ENCODE measurements around the gene ALPG.
"Not testable (repeated sequence)": the region's sequence is repeated elsewhere in the genome, so short reads cannot be mapped to it uniquely, and the experiment has no call there.

Gene ALPG

DNA sequence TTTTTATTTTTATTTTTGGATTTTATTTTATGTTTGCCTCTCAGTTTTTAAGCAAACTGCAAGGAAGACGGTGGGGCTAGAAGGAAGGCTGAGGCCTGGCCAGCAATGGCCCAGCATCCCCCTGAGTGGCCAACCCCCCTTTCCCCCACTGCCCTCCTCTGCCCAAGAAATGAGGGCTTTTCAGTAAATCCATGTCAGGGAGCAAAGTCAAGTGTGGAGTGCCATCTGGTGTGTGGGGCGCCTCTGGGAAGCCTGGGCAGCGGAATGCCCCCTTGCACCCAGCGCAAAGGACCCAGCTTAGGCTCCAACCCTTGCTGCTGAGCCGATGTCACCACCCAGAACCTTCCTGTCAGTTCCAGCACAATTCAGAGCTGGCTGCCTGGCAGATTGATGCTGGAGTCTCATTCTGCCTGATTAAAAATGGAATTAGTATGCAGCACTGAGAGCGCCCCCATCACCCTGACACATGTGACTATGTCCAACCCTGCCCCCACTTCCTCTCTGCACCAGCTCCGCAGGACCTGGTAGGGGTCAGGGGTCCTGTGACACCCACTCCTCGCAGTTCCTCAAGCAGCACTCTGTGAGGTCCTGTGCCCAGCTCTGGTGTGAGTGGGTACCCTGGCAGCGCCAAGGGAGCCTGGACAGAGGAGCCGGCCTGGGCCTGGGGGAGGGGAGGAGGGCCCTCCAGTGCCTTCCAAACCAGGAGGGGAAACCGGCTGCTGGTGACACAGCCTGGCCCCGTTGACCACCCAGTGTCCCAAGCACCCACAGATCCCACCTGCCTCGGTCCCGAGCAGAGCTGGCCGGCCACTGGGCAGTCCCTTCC is 37.3 kb upstream of the ALPG start:
- H3K36me3 Mint-ChIP-seq, result no peaks in the 10 kb centered on the region
- no peak for DNase-seq
- peaks cover 13% of the 10 kb centered on the region for H3K4me1 Mint-ChIP-seq
- CTCF ChIA-PET, result interaction anchor here (1.7 kb wide), 1 partner anchor 70 kb away, joined by 4 read pairs; no protein-coding TSS in a partner anchor
- H3K27ac Mint-ChIP-seq, result no peak overlapping the region
- no peak overlapping the region for H3K4me3 Mint-ChIP-seq
- no peaks in the 10 kb centered on the region for H3K9me3 Mint-ChIP-seq
- H3K27me3 Mint-ChIP-seq, result peaks cover 7% of the 10 kb centered on the region

DNA sequence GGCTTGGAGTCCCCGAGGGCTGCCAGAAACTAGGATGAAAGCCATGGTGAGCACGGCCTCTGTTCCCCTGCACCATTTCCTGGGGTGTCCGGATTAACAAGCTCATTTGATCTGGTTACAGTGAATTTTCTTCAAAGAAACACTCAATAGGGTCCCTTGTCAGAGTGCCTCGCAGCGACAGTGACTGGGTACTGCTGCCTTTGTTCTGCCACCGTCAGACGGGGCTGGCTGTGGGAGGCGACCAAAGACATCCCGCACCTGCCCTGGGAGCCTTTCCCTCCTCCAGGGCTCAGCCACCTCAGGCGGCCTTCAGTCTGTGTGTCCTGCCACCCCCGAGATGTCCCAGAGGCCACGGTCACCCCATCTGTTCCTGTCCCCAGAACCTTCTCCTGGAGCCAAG is 36.6 kb upstream of the ALPG start:
- H3K27ac Mint-ChIP-seq, H3K9me3 Mint-ChIP-seq, H3K27me3 Mint-ChIP-seq, H3K36me3 Mint-ChIP-seq, H3K4me1 Mint-ChIP-seq, H3K4me3 Mint-ChIP-seq, DNase-seq: not testable (repeated sequence)
- CTCF ChIA-PET, result interaction anchor here (1.7 kb wide), 1 partner anchor 70 kb away, joined by 4 read pairs; no protein-coding TSS in a partner anchor

DNA sequence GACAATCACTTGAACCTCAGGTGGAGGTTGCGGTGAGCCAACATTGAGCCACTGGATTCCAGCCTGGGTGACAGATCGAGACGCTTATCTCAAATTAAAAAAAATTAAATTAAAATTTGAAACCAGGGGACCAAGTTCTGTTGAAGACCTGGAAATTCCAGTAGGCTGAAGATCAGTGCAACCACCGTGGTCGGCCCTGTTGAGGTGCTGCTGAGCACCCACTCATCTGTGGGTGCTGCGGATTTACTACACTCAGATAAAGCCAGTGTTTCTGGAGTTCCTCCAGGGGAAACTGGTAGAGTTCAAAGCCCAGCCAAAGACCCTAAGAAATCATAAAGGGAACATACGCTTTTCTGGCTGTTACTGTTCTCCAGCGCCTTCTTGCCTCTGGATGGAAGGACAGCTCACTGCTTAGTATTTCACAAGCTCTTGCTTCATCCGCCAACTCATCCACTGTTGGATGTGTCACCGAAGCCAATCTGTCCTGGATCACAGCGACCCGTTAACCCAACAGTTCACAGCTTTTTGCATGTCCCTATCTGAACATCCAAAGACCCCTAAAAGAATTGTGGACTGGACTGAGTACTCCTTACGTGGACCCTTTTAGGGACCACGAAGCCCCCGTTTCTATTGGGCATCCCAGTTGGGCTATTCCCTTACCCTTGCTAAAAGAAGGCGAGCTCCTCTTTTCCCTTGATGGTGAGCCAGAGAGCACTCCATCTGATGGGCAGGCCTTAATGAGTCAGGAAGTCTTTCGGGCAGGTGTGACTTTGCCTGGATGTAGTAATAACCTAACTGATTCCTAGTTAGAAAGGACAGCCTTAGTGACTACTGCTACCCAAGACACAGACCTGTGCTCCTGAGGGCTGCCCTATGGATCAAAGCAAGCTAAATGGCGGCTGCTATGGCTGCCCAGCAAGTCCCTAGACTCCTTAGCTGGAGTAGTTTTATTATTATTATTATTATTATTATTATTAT is 34.1 kb upstream of the ALPG start:
- H3K36me3 Mint-ChIP-seq, result no peaks in the 10 kb centered on the region
- H3K4me3 Mint-ChIP-seq, result no peak overlapping the region
- DNase-seq, result no peak
- H3K9me3 Mint-ChIP-seq, result no peaks in the 10 kb centered on the region
- H3K27me3 Mint-ChIP-seq, result no peaks in the 10 kb centered on the region
- H3K27ac Mint-ChIP-seq, result no peak overlapping the region
- CTCF ChIA-PET, result interaction anchor here (1.3 to 1.5 kb wide), 2 partner anchors 8 to 35 kb away, joined by 3 to 9 read pairs; no protein-coding TSS in a partner anchor
- no peaks in the 10 kb centered on the region for H3K4me1 Mint-ChIP-seq

DNA sequence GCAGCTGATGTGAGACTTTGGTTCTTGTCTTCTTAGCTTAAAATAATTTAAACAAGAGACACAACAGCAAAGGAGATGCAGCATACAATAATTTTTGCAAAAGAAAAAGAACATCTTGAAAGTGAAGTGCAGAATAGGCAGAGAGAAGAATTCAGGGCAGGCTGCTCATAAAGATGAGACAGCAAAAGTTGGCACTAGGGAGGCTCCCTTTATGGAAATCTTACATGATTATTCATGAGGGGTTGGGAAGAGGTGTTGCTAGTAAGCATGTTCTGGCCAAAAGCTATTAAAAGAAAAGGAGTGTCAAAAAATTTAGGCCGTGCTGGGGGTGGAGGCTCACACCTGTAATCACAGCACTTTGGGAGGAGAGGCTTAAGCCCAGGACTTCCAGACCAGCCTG is 32.3 kb upstream of the ALPG start:
- no peak for DNase-seq
- no peak overlapping the region for H3K27ac Mint-ChIP-seq

DNA sequence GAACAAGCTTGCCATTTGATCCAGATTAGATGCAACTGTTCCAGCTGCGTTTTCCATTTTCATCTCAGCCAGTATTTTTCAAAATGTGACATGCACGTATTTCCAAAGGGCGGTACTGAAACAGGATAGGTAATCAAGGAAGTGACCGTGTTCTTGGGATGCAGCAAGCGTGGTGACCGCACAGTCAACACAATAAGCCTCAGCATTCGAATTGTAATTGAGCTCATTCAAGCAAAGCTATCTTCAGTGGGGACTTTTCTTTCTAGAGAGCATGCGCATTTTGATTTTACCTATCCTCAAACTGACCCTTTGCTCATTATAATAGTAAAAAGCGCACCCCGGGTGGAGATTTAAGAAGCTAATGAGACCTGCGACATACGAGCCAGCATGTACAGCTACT is 31.5 kb upstream of the ALPG start:
- no peaks in the 10 kb centered on the region for H3K9me3 Mint-ChIP-seq
- CTCF ChIA-PET, result no interaction called here
- H3K4me3 Mint-ChIP-seq, result no peak overlapping the region
- DNase-seq, result no peak
- H3K36me3 Mint-ChIP-seq, result no peaks in the 10 kb centered on the region
- peaks cover 12% of the 10 kb centered on the region for H3K27me3 Mint-ChIP-seq
- H3K27ac Mint-ChIP-seq, result no peak overlapping the region
- H3K4me1 Mint-ChIP-seq, result no peaks in the 10 kb centered on the region

More for the DNA sequence above, 32.3 kb upstream of the ALPG start:
- CTCF ChIA-PET, result interaction anchor here (1.5 kb wide), 1 partner anchor 10 kb away, joined by 9 read pairs; no protein-coding TSS in a partner anchor
- no peaks in the 10 kb centered on the region for H3K4me1 Mint-ChIP-seq
- H3K9me3 Mint-ChIP-seq, result no peaks in the 10 kb centered on the region
- H3K4me3 Mint-ChIP-seq, result no peak overlapping the region
- peaks cover 4% of the 10 kb centered on the region for H3K27me3 Mint-ChIP-seq
- no peaks in the 10 kb centered on the region for H3K36me3 Mint-ChIP-seq

DNA sequence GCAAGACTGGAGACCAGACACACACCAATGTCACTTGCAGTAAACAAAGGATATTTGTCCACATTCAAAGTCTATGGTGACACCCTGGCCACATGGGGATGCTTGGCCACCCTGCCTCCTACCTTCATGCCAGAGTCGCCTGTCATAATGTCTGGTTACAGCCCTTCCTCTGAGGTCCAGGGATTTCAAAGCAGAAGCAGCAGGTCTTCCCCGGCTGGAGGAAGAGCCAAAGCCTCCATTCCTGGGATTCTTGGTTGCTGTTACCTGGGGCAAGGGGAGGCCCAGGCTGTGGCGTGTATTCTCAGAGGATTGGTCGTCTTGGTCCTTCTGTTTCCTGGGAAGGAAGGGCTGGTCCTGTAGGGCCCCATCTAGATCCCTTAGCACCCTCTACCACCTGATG is 30.4 kb upstream of the ALPG start:
- Mint-ChIP-seq H3K4me3 (no peak overlapping the region), H3K9me3 (no peaks in the 10 kb centered on the region), H3K27ac (no peak overlapping the region), H3K4me1 (no peaks in the 10 kb centered on the region), H3K36me3 (no peaks in the 10 kb centered on the region), H3K27me3 (peaks cover 15% of the 10 kb centered on the region)
- CTCF ChIA-PET, result no interaction called here
- no peak for DNase-seq

DNA sequence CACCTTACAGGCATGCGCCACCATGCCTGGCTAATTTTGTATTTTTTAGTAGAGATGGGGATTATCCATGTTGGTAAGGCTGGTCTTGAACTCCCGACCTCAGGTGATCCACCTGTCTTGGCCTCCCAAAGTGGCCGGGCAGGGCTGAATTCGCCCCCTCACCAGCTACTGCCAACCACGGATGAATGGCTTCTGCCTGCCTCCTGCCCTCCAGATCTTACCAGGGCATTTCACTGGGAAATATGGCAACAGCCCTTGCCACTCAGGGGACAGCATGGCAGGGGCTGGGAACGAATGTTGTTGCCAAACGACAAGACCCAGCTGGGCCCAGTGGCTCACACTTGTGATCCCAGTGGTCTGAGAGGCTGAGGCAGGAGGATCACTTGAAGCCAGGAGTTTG is 29.9 kb upstream of the ALPG start:
- Mint-ChIP-seq H3K27me3 (peaks cover 19% of the 10 kb centered on the region), H3K36me3 (no peaks in the 10 kb centered on the region), H3K4me3 (no peak overlapping the region), H3K9me3 (no peaks in the 10 kb centered on the region), H3K4me1 (no peaks in the 10 kb centered on the region), H3K27ac (no peak overlapping the region)
- CTCF ChIA-PET, result interaction anchor here (0.7 kb wide), 1 partner anchor 691 kb away, joined by 3 read pairs; no protein-coding TSS in a partner anchor
- DNase-seq, result no peak

DNA sequence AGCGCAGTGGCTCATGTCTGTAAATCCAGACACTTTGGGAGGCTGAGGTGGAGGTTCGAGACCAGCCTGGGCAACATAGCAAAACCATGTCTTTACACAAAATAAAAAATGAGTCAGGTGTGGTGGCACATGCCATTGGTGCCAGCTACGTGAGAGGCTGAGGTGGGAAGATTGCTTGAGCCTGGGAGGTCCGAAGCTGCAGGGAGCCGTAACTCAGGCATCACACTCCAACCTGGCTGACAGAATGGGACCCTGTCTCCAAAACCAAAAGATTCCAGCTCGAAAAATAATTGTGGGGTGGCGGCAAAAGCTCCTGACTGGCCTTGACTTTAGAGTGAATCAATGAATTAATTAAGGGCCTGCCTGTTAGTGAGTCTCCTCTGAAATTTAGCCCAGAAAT is 29.3 kb upstream of the ALPG start:
- CTCF ChIA-PET, result interaction anchor here (0.7 kb wide), 1 partner anchor 692 kb away, joined by 3 read pairs; no protein-coding TSS in a partner anchor
- H3K9me3 Mint-ChIP-seq, result no peaks in the 10 kb centered on the region
- no peak overlapping the region for H3K4me3 Mint-ChIP-seq
- no peak for DNase-seq
- no peak overlapping the region for H3K27ac Mint-ChIP-seq
- H3K27me3 Mint-ChIP-seq, result peaks cover 26% of the 10 kb centered on the region
- H3K36me3 Mint-ChIP-seq, result no peaks in the 10 kb centered on the region
- no peaks in the 10 kb centered on the region for H3K4me1 Mint-ChIP-seq

DNA sequence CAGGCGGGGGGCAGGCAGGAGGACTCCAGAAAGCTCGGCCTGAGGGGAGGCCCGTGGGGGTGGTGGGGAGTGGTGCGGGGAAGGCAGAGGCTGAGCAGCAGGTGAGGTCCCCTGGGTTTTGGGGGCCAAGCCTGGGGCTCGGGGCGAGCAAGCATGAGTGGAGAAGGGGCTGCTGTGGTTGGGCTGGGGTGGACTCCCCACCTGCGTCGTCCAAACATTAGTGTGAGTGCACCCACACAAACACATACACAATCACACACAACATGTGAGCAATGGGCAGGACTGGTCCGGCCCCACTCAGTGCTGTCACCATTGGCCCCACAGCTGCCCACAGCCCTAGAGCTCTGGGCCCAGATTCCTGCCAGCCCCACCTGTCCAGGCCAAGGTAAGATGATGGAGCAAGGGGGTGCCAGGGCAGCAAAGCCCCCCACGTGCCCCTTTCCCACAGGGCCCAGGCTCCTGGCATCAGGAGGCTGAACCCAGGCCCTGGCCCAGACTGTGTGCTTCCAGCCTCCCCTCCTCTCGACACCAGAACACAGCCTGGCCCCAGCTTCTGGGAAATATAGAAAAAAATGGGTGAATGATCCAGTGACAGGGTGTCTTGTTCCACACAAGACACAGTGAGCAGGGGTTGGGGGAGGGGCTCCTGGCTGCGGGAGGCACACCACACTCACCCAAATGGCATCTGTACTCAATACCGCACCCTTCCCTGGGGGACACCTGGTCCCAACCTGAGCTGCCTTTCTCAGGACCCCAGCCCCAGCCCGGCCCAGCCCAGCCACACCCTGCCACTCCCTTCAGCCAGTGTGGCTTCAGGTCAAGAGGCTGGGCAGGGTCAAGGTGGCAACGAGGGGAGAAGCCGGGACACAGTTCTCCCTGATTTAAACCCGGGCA is 28.6 kb upstream of the ALPG start:
- H3K4me3 Mint-ChIP-seq, result no peak overlapping the region

DNA sequence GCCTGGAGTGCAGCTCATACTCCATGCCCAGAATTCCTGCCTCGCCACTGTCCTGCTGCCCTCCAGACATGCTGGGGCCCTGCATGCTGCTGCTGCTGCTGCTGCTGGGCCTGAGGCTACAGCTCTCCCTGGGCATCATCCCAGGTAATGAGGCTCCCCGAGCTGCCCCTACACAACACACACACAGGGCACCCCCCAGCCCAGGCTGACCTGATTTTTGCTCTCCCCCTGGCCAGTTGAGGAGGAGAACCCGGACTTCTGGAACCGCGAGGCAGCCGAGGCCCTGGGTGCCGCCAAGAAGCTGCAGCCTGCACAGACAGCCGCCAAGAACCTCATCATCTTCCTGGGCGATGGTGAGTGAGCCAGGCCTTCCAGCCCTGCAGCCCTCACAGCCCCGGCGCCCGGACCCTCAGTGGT is 27.9 kb upstream of the ALPG start, which contains the start of gene ALPP:
TSS of gene ALPP (plus strand) at position 17 of the 417 bp plus-strand sequence. CDS start at position 69, 52 bp downstream.
- H3K4me1 Mint-ChIP-seq, DNase-seq, CTCF ChIA-PET, H3K27ac Mint-ChIP-seq, H3K4me3 Mint-ChIP-seq, H3K36me3 Mint-ChIP-seq, H3K9me3 Mint-ChIP-seq: not testable (repeated sequence)
- H3K27me3 Mint-ChIP-seq, result peaks cover 40% of the 10 kb centered on the region

More for the DNA sequence above, 28.6 kb upstream of the ALPG start:
- Mint-ChIP-seq H3K27me3 (peaks cover 33% of the 10 kb centered on the region), H3K27ac (no peak overlapping the region), H3K4me1 (no peaks in the 10 kb centered on the region), H3K9me3 (no peaks in the 10 kb centered on the region), H3K36me3 (no peaks in the 10 kb centered on the region)
- DNase-seq, result no peak
- CTCF ChIA-PET, result no interaction called here

DNA sequence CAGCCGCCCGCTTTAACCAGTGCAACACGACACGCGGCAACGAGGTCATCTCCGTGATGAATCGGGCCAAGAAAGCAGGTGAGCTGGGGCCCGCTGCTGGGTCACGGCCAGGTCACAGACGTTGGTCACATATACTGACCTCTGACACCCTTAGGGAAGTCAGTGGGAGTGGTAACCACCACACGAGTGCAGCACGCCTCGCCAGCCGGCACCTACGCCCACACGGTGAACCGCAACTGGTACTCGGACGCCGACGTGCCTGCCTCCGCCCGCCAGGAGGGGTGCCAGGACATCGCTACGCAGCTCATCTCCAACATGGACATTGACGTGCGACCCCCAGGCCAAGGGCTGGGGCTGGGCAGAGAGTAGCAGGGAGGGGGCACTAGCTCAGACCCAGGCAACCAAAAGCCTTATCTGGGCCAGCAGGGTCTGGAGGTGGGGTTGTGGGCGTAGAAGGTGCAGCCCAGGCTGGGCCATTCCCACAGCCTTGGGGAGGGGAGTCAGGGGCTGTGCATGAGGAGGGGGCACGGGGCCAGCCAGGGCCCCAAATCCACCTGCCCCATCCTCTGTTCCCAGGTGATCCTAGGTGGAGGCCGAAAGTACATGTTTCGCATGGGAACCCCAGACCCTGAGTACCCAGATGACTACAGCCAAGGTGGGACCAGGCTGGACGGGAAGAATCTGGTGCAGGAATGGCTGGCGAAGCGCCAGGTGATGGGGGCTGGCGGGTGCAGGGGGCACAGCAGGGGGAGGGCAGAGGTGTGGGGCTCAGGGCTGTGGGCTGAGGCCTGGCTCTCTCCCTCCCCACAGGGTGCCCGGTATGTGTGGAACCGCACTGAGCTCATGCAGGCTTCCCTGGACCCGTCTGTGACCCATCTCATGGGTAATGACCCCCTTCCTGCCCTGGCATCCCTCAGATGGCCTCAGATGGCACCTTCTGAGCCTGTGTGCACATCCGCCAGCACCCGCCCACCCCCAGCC is 26.7 kb upstream of the ALPG start:
- CTCF ChIA-PET, H3K4me1 Mint-ChIP-seq, DNase-seq, H3K9me3 Mint-ChIP-seq, H3K36me3 Mint-ChIP-seq, H3K27ac Mint-ChIP-seq, H3K4me3 Mint-ChIP-seq: not testable (repeated sequence)
- peaks cover 51% of the 10 kb centered on the region for H3K27me3 Mint-ChIP-seq

DNA sequence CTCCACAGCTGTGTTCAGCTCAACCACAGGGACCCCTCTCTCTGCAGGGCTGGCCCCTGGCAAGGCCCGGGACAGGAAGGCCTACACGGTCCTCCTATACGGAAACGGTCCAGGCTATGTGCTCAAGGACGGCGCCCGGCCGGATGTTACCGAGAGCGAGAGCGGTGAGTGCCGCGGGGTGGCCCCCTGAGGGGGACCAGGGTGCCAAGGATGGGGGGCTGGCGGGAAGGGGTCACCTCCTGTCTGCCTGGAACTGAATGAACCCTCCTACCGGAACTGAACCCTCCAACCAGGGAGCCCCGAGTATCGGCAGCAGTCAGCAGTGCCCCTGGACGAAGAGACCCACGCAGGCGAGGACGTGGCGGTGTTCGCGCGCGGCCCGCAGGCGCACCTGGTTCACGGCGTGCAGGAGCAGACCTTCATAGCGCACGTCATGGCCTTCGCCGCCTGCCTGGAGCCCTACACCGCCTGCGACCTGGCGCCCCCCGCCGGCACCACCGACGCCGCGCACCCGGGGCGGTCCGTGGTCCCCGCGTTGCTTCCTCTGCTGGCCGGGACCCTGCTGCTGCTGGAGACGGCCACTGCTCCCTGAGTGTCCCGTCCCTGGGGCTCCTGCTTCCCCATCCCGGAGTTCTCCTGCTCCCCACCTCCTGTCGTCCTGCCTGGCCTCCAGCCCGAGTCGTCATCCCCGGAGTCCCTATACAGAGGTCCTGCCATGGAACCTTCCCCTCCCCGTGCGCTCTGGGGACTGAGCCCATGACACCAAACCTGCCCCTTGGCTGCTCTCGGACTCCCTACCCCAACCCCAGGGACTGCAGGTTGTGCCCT is 25.2 kb upstream of the ALPG start:
- H3K9me3 Mint-ChIP-seq, H3K27ac Mint-ChIP-seq, H3K4me1 Mint-ChIP-seq, H3K4me3 Mint-ChIP-seq, H3K36me3 Mint-ChIP-seq: not testable (repeated sequence)
- CTCF ChIA-PET, result interaction anchor here (0.9 kb wide), 1 partner anchor 96 kb away, joined by 3 read pairs; no protein-coding TSS in a partner anchor
- DNase-seq, result peak; percentile 42
- H3K27me3 Mint-ChIP-seq, result peaks cover 66% of the 10 kb centered on the region

All from activated naive CD4-positive, alpha-beta T cell treated with anti-CD3 and anti-CD28 coated beads, Interleukin-2, amount 10 ng/mL, durations not matched to agents 7 days and 5 days (primary cell).